Esophagus muscularis mucosa (tissue), 4 donors: ENCODE results near the gene ARHGEF37. TPM values are rescaled to one million over a fixed set of nuclear protein-coding genes. Genes with fewer than 3 reads are reported as not detected.

Experiments used
- DNase-seq: peaks from one replicate; pipeline ENCODE4 v3.0.0-alpha.2; 2017; ENCODE audit errors: extremely low spot score
- H3K27ac ChIP-seq, 4 donors: fragments of 200-600 bp; sonication (generic); replicated peaks in 1 of 4; 1 replicate in 3 of 4; 2 replicates in 1 of 4; pipeline ENCODE4 v1.5.1; 2016 to 2019; ENCODE audit warnings: mild to moderate bottlenecking in 1 of 4
- H3K27me3 ChIP-seq, 4 donors: fragments of 200-600 bp; sonication (generic); one replicate each; pipeline versions ENCODE4 v1.5.1 to v1.6.0; 2016 to 2019
- H3K36me3 ChIP-seq, 4 donors: fragments of 200-600 bp; sonication (generic); one replicate each; pipeline ENCODE4 v1.5.1; 2016 to 2019
- H3K4me1 ChIP-seq, 4 donors: fragments of 200-600 bp; sonication (generic); one replicate each; pipeline ENCODE4 v1.5.1; 2016 to 2019
- H3K4me3 ChIP-seq, 4 donors: fragments of 200-600 bp; sonication (generic); 1 replicate in 2 of 4; 2 replicates in 2 of 4; pipeline ENCODE4 v1.5.1; 2016 to 2019; ENCODE audit warnings: mild to moderate bottlenecking in 4 of 4, moderate library complexity in 1 of 4
- H3K9me3 ChIP-seq, 4 donors: fragments of 200-600 bp; sonication (generic); 1 replicate in 3 of 4; 2 replicates in 1 of 4; pipeline ENCODE4 v1.5.1; 2016 to 2019
- CTCF ChIP-seq, 3 experiments: fragments of 200-600 bp in 2 of 3; fragments of 450-650 bp in 1 of 3; sonication (generic) in 2 of 3; IDR thresholded peaks; one replicate each; pipeline ENCODE4 v1.5.1; 2017 to 2019; ENCODE audit warnings: antibody characterized with exemption in 3 of 3, mild to moderate bottlenecking in 2 of 3, moderate library complexity in 1 of 3
- EP300 ChIP-seq: sonication (generic); formaldehyde crosslinking; IDR thresholded peaks from one replicate; pipeline ENCODE4 v1.6.1; 2017; ENCODE audit warnings: antibody characterized with exemption
- POLR2A ChIP-seq: fragments of 450-650 bp; IDR thresholded peaks from one replicate; pipeline ENCODE4 v1.6.1; 2017; ENCODE audit warnings: antibody characterized with exemption, moderate library complexity, mild to moderate bottlenecking, low read depth
- POLR2AphosphoS5 ChIP-seq, 2 donors: sonication (generic); formaldehyde crosslinking; IDR thresholded peaks; one replicate each; pipeline ENCODE4 v1.6.1; 2017; ENCODE audit warnings: antibody characterized with exemption in 2 of 2
- WGBS: methylation state at CpG from one replicate; pipeline ENCODE4 v1.1.5; 2018; 5-methylcytosine and 5-hydroxymethylcytosine counted together
- intact Hi-C: fragments of 100-400 bp; cut with DNase I; formaldehyde crosslinking; loops from one replicate; pipeline ENCODE4 v1.15.1; 2023
- total RNA-seq, 4 donors: library from RNA; depleted of rRNA; stranded (reverse); fragments of >200 nt; gene quantifications; one replicate each; pipeline versions ENCODE4 v1.1.0 to v1.2.1, GENCODE V29; 2016

The ARHGEF37 gene
- total RNA-seq, 4 donors from 2014 or later, result 11.9 to 22.0 (median 19.5) TPM

GRCh38 chr5:149636191-149636860 is 55.0 kb downstream of the ARHGEF37 start:
- Histone ChIP-seq H3K9me3 (no peaks in the 10 kb centered on the region), H3K27me3 (no peaks in the 10 kb centered on the region), H3K4me1 (peaks cover 0 to 22% (median 13%) of the 10 kb centered on the region in 4 donors), H3K27ac (no peak overlapping the region), H3K4me3 (no peak overlapping the region), H3K36me3 (peaks cover 0 to 18% (median 8%) of the 10 kb centered on the region in 4 donors)
- no peak for TF ChIP-seq EP300
- no peak for TF ChIP-seq CTCF (IDR thresholded peaks at IDR 0.05)
- no peak for TF ChIP-seq POLR2A
- no peak for TF ChIP-seq POLR2AphosphoS5 (IDR thresholded peaks at IDR 0.05)
- no peak for DNase-seq
- WGBS, result 100% methylated on average over 5 of the region's 5 CpGs
- intact Hi-C loops, result loop anchor here (2.0 kb wide), 2 partner anchors 194 to 216 kb away; no protein-coding TSS in a partner anchor

GRCh38 chr5:149636861-149637246 is 55.6 kb downstream of the ARHGEF37 start:
- H3K4me3 ChIP-seq, result no peak overlapping the region
- no peaks in the 10 kb centered on the region for H3K27me3 ChIP-seq
- DNase-seq, result no peak
- H3K27ac ChIP-seq, result no peak overlapping the region
- TF ChIP-seq CTCF (IDR thresholded peaks at IDR 0.05) (peak; percentile 68 to 89 (median 72)), POLR2AphosphoS5 (IDR thresholded peaks at IDR 0.05) (no peak)
- peaks cover 0 to 13% (median 7%) of the 10 kb centered on the region in 4 donors for H3K36me3 ChIP-seq
- 33% methylated on average over 6 of the region's 6 CpGs for WGBS
- peaks cover 0 to 22% (median 13%) of the 10 kb centered on the region in 4 donors for H3K4me1 ChIP-seq
- no peaks in the 10 kb centered on the region for H3K9me3 ChIP-seq
- intact Hi-C loops, result loop anchor here (1.0 to 2.0 kb wide), 3 partner anchors 194 to 352 kb away; no protein-coding TSS in a partner anchor

GRCh38 chr5:149638136-149638535 is 56.8 kb downstream of the ARHGEF37 start:
- intact Hi-C loops, result no loop called here
- no peaks in the 10 kb centered on the region for H3K27me3 ChIP-seq
- H3K27ac ChIP-seq, result no peak overlapping the region
- peaks cover 0 to 2% (median 0%) of the 10 kb centered on the region in 4 donors for H3K36me3 ChIP-seq
- peaks cover 0 to 18% (median 12%) of the 10 kb centered on the region in 4 donors for H3K4me1 ChIP-seq
- WGBS, result 88% methylated on average over 4 of the region's 5 CpGs
- no peak for DNase-seq
- TF ChIP-seq POLR2A, result no peak
- no peak for TF ChIP-seq CTCF (IDR thresholded peaks at IDR 0.05)
- TF ChIP-seq EP300, result no peak
- TF ChIP-seq POLR2AphosphoS5 (IDR thresholded peaks at IDR 0.05), result no peak
- no peaks in the 10 kb centered on the region for H3K9me3 ChIP-seq
- no peak overlapping the region for H3K4me3 ChIP-seq

GRCh38 chr5:149638546-149639241 is 57.4 kb downstream of the ARHGEF37 start:
- intact Hi-C loops, result no loop called here
- H3K4me3 ChIP-seq, result no peak overlapping the region
- 92% methylated on average over 7 of the region's 9 CpGs for WGBS

More at GRCh38 chr5:149638546-149639241, 57.4 kb downstream of the ARHGEF37 start:
- peaks cover 0 to 18% (median 12%) of the 10 kb centered on the region in 4 donors for H3K4me1 ChIP-seq
- H3K27ac ChIP-seq, result no peak overlapping the region
- no peaks in the 10 kb centered on the region for H3K9me3 ChIP-seq
- H3K36me3 ChIP-seq, result no peaks in the 10 kb centered on the region
- no peak for TF ChIP-seq CTCF (IDR thresholded peaks at IDR 0.05)
- DNase-seq, result no peak
- no peaks in the 10 kb centered on the region for H3K27me3 ChIP-seq
